ENCODE measurements around the gene ACAT2. TPM values are rescaled to one million over a fixed set of nuclear protein-coding genes. Genes with fewer than 3 reads are reported as not detected.

ACAT2 gene
- total RNA-seq, 2 experiments from 2014 or later = 70.8 to 74.1 TPM

GRCh38 chr6:159772196-159772595, 10.4 kb downstream of the ACAT2 start:
- CTCF ChIA-PET = interaction anchor here (1.0 to 1.6 kb wide), 2 partner anchors 17 to 81 kb away, joined by 3 to 4 read pairs; partner anchors contain the start of gene TCP1
- H3K4me1 Mint-ChIP-seq (ENCODE audit: low read depth) = peaks cover 2% of the 10 kb centered on the region
- H3K27ac Mint-ChIP-seq = no peak overlapping the region
- H3K36me3 Mint-ChIP-seq (ENCODE audit: low read depth) = peaks cover 48% of the 10 kb centered on the region
- no peak overlapping the region for H3K4me3 Mint-ChIP-seq
- no peak for ATAC-seq
- peaks cover 6% of the 10 kb centered on the region for H3K9me3 Mint-ChIP-seq
- intact Hi-C loops (cut with micrococcal nuclease) = no loop called here
- POLR2A ChIA-PET = interaction anchor here (1.4 to 6.4 kb wide), 4 partner anchors 10 to 41 kb away, joined by 4 to 39 read pairs (median 10); partner anchors contain the start of gene ACAT2
- TF ChIP-seq CTCF (IDR thresholded peaks at IDR 0.05) = no peak
- H3K27me3 Mint-ChIP-seq = no peaks in the 10 kb centered on the region
- DNase-seq = no peak

- no peak for TF ChIP-seq CTCF (IDR thresholded peaks at IDR 0.05)
- intact Hi-C loops (cut with micrococcal nuclease) = no loop called here
- peaks cover 50% of the 10 kb centered on the region for H3K36me3 Mint-ChIP-seq (ENCODE audit: low read depth)
- no peak overlapping the region for H3K4me3 Mint-ChIP-seq
- POLR2A ChIA-PET = interaction anchor here (0.8 to 3.1 kb wide), 3 partner anchors 9 to 13 kb away, joined by 3 to 25 read pairs (median 3); partner anchors contain the start of genes MRPL18 and TCP1
- no peak for DNase-seq
- H3K9me3 Mint-ChIP-seq = no peaks in the 10 kb centered on the region
- CTCF ChIA-PET = no interaction called here
- H3K4me1 Mint-ChIP-seq (ENCODE audit: low read depth) = peaks cover 6% of the 10 kb centered on the region
- peak overlapping the region; percentile 17 for H3K27ac Mint-ChIP-seq
- no peaks in the 10 kb centered on the region for H3K27me3 Mint-ChIP-seq
- no peak for ATAC-seq
These were observed 15.5 kb downstream of the ACAT2 start for GRCh38 chr6:159777240-159777904.

GRCh38 chr6:159778131-159778530, 16.3 kb downstream of the ACAT2 start:
- Mint-ChIP-seq H3K4me1 (ENCODE audit: low read depth) (peaks cover 14% of the 10 kb centered on the region), H3K9me3 (no peaks in the 10 kb centered on the region), H3K27ac (no peak overlapping the region), H3K27me3 (no peaks in the 10 kb centered on the region), H3K4me3 (no peak overlapping the region), H3K36me3 (ENCODE audit: low read depth) (peaks cover 58% of the 10 kb centered on the region)
- no peak for ATAC-seq
- CTCF ChIA-PET = no interaction called here
- POLR2A ChIA-PET = interaction anchor here (3.1 kb wide), 1 partner anchor 10 kb away, joined by 25 read pairs; the partner anchor contains the start of genes MRPL18 and TCP1
- intact Hi-C loops (cut with micrococcal nuclease) = no loop called here
- no peak for TF ChIP-seq CTCF (IDR thresholded peaks at IDR 0.05)
- DNase-seq = no peak

- H3K27me3 Mint-ChIP-seq = no peaks in the 10 kb centered on the region
- H3K36me3 Mint-ChIP-seq (ENCODE audit: low read depth) = peaks cover 60% of the 10 kb centered on the region
- ChIA-PET POLR2A (no interaction called here), CTCF (no interaction called here)
- no peak for TF ChIP-seq CTCF (IDR thresholded peaks at IDR 0.05)
- DNase-seq = no peak
- no peak overlapping the region for H3K4me3 Mint-ChIP-seq
- no peak overlapping the region for H3K27ac Mint-ChIP-seq
- no peaks in the 10 kb centered on the region for H3K9me3 Mint-ChIP-seq
- no peak for ATAC-seq
- H3K4me1 Mint-ChIP-seq (ENCODE audit: low read depth) = peaks cover 17% of the 10 kb centered on the region
- intact Hi-C loops (cut with micrococcal nuclease) = no loop called here
These were observed 16.8 kb downstream of the ACAT2 start for GRCh38 chr6:159778542-159779103.

GRCh38 chr6:159788276-159788675, 26.4 kb downstream of the ACAT2 start:
- ChIA-PET CTCF (interaction anchor here (0.6 to 1.4 kb wide), 2 partner anchors 24 to 51 kb away, joined by 3 read pairs; no protein-coding TSS in a partner anchor), POLR2A (interaction anchor here (1.0 to 5.1 kb wide), 10 partner anchors 12 to 96 kb away, joined by 3 to 40 read pairs (median 22); partner anchors contain the start of genes ACAT2, SOD2 and WTAP)
- H3K4me1 Mint-ChIP-seq (ENCODE audit: low read depth) = peaks cover 55% of the 10 kb centered on the region

More at GRCh38 chr6:159788276-159788675, 26.4 kb downstream of the ACAT2 start:
- Mint-ChIP-seq H3K4me3 (peak overlapping the region; percentile 98), H3K36me3 (ENCODE audit: low read depth) (peaks cover 77% of the 10 kb centered on the region), H3K9me3 (no peaks in the 10 kb centered on the region), H3K27ac (peak overlapping the region; percentile 88), H3K27me3 (no peaks in the 10 kb centered on the region)
- intact Hi-C loops (cut with micrococcal nuclease) = loop anchor here (2.0 to 5.0 kb wide), 3 partner anchors 61 to 187 kb away; partner anchors contain the start of genes SOD2 and WTAP
- no peak for TF ChIP-seq CTCF (IDR thresholded peaks at IDR 0.05)
- ATAC-seq = no peak
- DNase-seq = peak; percentile 36
